ENCODE results near the gene MRS2. TPM values are rescaled to one million over a fixed set of nuclear protein-coding genes. Genes with fewer than 3 reads are reported as not detected.

Gene MRS2
- total RNA-seq, 2 donors from 2014 or later = 32.6 to 35.7 TPM

DNA sequence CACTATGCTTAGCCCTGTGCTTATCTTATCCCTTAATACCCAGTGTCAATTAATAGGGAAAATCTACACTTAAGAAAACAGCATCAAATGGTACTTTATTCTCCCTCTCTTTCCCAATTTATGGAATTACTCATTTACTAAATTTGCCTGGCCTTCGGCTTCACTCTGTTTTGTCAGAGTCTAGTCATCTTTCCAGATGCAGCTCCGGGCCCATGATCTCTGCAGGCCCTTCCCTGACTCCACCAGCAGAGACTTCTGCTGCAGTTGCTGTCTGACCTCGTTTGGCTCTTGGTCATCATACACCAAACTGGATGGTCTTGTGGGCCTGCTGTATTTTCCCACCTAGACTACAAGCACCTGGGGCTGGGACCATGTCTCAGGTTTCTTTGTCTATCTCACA, 27.4 kb downstream of the MRS2 start:
- no peaks in the 10 kb centered on the region for H3K27me3 ChIP-seq
- no peaks in the 10 kb centered on the region for H3K9me3 ChIP-seq
- H3K4me1 ChIP-seq = no peaks in the 10 kb centered on the region
- intact Hi-C loops (cut with DNase I) = loop anchor here (10.0 kb wide), 2 partner anchors 85 to 265 kb away; no protein-coding TSS in a partner anchor
- H3K27ac ChIP-seq = no peak overlapping the region
- no peak overlapping the region for H3K4me3 ChIP-seq
- no peaks in the 10 kb centered on the region for H3K36me3 ChIP-seq
- TF ChIP-seq, protein P1, sequence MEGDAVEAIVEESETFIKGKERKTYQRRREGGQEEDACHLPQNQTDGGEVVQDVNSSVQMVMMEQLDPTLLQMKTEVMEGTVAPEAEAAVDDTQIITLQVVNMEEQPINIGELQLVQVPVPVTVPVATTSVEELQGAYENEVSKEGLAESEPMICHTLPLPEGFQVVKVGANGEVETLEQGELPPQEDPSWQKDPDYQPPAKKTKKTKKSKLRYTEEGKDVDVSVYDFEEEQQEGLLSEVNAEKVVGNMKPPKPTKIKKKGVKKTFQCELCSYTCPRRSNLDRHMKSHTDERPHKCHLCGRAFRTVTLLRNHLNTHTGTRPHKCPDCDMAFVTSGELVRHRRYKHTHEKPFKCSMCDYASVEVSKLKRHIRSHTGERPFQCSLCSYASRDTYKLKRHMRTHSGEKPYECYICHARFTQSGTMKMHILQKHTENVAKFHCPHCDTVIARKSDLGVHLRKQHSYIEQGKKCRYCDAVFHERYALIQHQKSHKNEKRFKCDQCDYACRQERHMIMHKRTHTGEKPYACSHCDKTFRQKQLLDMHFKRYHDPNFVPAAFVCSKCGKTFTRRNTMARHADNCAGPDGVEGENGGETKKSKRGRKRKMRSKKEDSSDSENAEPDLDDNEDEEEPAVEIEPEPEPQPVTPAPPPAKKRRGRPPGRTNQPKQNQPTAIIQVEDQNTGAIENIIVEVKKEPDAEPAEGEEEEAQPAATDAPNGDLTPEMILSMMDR (IDR thresholded peaks at IDR 0.05) = no peak
- no peak overlapping the region for H3K9ac ChIP-seq (ENCODE audit: low read depth in 2 of 2, low read length in 2 of 2)
- no peak for DNase-seq

DNA sequence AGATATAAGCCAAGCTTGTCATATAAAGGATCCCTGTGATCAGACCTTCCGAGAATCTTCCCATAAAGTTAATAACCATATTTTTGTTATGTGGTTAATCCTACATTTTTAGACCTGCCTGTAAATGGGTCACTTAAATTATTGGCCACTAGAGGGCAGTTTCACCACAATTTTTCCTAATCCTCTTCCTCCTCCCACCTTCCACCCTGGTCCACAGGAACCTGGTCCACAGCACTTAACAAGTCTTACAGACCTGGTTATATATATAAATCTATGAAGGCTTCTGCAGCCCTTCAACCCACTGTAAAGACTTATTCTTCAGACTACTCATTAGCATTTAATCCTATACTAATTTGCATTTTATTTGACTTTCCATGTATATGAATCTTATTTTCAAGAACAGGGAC, 28.3 kb downstream of the MRS2 start:
- Histone ChIP-seq H3K27me3 (no peaks in the 10 kb centered on the region), H3K4me1 (no peaks in the 10 kb centered on the region), H3K4me3 (no peak overlapping the region), H3K36me3 (no peaks in the 10 kb centered on the region), H3K9ac (ENCODE audit: low read depth in 2 of 2, low read length in 2 of 2) (no peak overlapping the region), H3K27ac (no peak overlapping the region), H3K9me3 (no peaks in the 10 kb centered on the region)
- DNase-seq = peak; percentile 28
- intact Hi-C loops (cut with DNase I) = loop anchor here (10.0 kb wide), 2 partner anchors 84 to 264 kb away; no protein-coding TSS in a partner anchor
- TF ChIP-seq, protein P1 (IDR thresholded peaks at IDR 0.05) = peak; percentile 62

DNA sequence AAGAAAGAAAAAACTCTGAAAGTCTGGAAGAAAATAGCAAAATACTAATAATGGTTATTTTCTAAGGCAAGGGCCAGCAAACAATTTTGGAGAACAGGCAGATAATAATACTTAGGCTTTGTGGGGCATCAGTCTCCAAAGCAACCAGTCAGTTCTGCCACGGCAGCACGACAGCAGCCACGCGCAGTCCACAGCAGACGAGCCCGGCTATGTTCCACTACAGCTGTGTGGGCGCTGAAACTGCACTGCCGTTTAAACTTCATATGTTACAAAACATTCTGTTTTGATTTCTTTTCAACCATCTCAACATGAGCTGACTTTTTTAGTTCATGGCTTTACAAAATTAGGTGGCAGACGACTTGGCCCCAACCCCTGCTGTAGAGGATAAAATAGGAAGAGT, 29.9 kb downstream of the MRS2 start:
- Histone ChIP-seq H3K27me3 (no peaks in the 10 kb centered on the region), H3K4me1 (no peaks in the 10 kb centered on the region), H3K4me3 (no peak overlapping the region), H3K9ac (ENCODE audit: low read depth in 2 of 2, low read length in 2 of 2) (no peak overlapping the region), H3K36me3 (no peaks in the 10 kb centered on the region), H3K9me3 (no peaks in the 10 kb centered on the region), H3K27ac (no peak overlapping the region)
- DNase-seq = no peak
- TF ChIP-seq, protein P1 (IDR thresholded peaks at IDR 0.05) = no peak
- intact Hi-C loops (cut with DNase I) = loop anchor here (10.0 kb wide), 2 partner anchors 82 to 262 kb away; no protein-coding TSS in a partner anchor

DNA sequence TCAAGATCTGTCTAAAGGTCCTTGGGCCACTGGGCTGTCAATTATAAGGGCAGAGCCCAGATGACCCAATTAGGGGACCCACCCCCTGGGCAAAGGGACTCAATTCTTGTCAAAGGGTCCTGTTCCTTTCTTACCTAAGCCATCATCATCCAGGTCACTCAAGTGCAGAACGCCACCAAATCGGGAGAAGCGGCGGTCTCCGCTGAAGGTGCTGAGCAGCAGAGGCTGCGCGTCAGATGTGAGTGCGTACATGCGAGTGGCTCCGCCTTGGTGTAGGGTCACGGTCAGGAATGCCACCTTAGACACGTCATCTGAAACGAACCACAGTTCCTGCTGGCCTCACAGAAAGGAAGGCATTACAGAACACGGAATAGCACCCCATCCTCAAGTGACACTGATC, 34.2 kb downstream of the MRS2 start:
- H3K27ac ChIP-seq = no peak overlapping the region
- intact Hi-C loops (cut with DNase I) = loop anchor here (10.0 kb wide), 2 partner anchors 78 to 258 kb away; no protein-coding TSS in a partner anchor
- no peak for DNase-seq

DNA sequence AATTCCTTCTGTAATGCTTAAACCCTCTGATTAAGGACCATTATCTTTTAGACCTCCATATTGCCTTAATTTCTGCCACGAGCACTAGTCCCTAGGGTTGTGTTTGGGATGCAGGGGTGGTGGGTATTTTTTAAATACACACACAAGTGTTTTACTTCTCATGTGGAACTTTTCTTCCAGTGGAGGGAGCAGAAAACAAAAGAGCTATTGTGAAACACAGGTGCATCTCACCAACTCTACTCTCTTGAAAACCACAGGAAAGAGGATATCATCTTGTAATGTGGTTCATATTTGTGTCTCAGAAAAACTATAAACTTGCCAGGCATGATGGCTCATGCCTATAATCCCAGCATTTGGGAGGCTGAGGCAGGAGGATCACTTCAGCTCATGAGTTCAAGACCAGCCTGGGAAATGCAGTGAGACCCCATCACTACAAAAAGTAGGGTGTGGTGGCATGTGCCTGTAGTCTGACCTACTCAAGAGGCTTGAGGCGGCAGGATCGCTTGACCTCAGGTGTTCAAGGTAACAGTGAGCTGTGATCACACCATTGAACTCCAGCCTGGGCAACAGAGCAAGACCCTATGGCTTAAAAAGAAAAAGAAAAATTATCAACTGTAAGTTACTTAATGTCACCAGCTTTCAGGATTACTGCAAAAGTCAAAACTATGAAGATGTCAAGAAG, 37.3 kb downstream of the MRS2 start:
- DNase-seq = no peak
- no peaks in the 10 kb centered on the region for H3K9me3 ChIP-seq
- H3K4me3 ChIP-seq = no peak overlapping the region
- no peaks in the 10 kb centered on the region for H3K4me1 ChIP-seq
- no peaks in the 10 kb centered on the region for H3K27me3 ChIP-seq
- no peak overlapping the region for H3K27ac ChIP-seq
- intact Hi-C loops (cut with DNase I) = loop anchor here (10.0 kb wide), 2 partner anchors 75 to 255 kb away; no protein-coding TSS in a partner anchor
- TF ChIP-seq, protein P1 (IDR thresholded peaks at IDR 0.05) = no peak
- no peak overlapping the region for H3K9ac ChIP-seq (ENCODE audit: low read depth in 2 of 2, low read length in 2 of 2)
- H3K36me3 ChIP-seq = no peaks in the 10 kb centered on the region

More for the DNA sequence above, 34.2 kb downstream of the MRS2 start:
- H3K9ac ChIP-seq (ENCODE audit: low read depth in 2 of 2, low read length in 2 of 2) = no peak overlapping the region
- H3K36me3 ChIP-seq = no peaks in the 10 kb centered on the region
- H3K9me3 ChIP-seq = no peaks in the 10 kb centered on the region
- no peaks in the 10 kb centered on the region for H3K4me1 ChIP-seq
- H3K4me3 ChIP-seq = no peak overlapping the region
- no peaks in the 10 kb centered on the region for H3K27me3 ChIP-seq
- TF ChIP-seq, protein P1 (IDR thresholded peaks at IDR 0.05) = no peak
